ENCODE results near the gene MAPK8IP3.

GRCh38 chr16:1793578-1794220 is 87.7 kb downstream of the MAPK8IP3 start, which contains the start of gene IGFALS:
- no peak for TF ChIP-seq CTCF (optimal IDR thresholded peaks at IDR 0.05 in 1 of 3, IDR thresholded peaks at IDR 0.05 in 1 of 3, conservative IDR thresholded peaks at IDR 0.05 in 1 of 3; ENCODE audit: extremely low read depth in 1 of 3, insufficient read depth in 2 of 3, low read length in 3 of 3)
- TF ChIP-seq EZH2 (IDR thresholded peaks at IDR 0.05; ENCODE audit: low read length): no peak

All from keratinocyte (primary cell).